Measurements from ENCODE around the gene NSUN2. TPM values are rescaled to one million over a fixed set of nuclear protein-coding genes. Genes with fewer than 3 reads are reported as not detected.
"Not testable (repeated sequence)": the region's sequence is repeated elsewhere in the genome, so short reads cannot be mapped to it uniquely, and the experiment has no call there.

The NSUN2 gene
- total RNA-seq, 1 experiment from 2014 or later = 65.0 TPM

- in situ Hi-C loops (cut with HindIII; ENCODE audit: low sequenced_read_pairs) = no loop called here
- no peak for DNase-seq (ENCODE audit: low spot score)
Observed at GRCh38 chr5:6572825-6573380, 59.9 kb downstream of the NSUN2 start.

- in situ Hi-C loops (cut with HindIII; ENCODE audit: low sequenced_read_pairs) = no loop called here
Observed at GRCh38 chr5:6572086-6572824, 60.6 kb downstream of the NSUN2 start.

DNA sequence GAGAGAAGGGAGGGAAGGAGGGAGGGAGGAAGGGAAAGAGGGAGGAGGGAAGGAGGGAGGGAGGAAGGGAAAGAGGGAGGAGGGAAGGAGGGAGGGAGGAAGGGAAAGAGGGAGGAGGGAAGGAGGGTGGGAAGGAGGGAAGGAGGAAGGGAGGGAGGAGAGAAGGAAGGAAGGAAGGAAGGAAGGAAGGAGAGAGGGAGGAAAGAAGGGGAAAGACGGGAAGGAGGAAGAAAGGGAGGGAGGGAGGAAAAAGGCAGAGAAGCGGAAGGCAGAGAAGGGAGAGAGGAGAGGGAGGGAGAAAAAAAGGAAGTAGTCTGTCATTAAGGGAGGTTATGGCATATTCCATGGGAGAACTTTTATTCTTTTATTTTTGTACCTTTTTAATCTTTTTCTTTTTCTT is 61.2 kb downstream of the NSUN2 start:
- DNase-seq (ENCODE audit: low spot score); in situ Hi-C loops (cut with HindIII; ENCODE audit: low sequenced_read_pairs): not testable (repeated sequence)

More at GRCh38 chr5:6572086-6572824, 60.6 kb downstream of the NSUN2 start:
- no peak for DNase-seq (ENCODE audit: low spot score)

GRCh38 chr5:6570530-6570929 is 62.3 kb downstream of the NSUN2 start:
- in situ Hi-C loops (cut with HindIII; ENCODE audit: low sequenced_read_pairs) = no loop called here
- no peak for DNase-seq (ENCODE audit: low spot score)

- no peak for DNase-seq (ENCODE audit: low spot score)
- in situ Hi-C loops (cut with HindIII; ENCODE audit: low sequenced_read_pairs) = no loop called here
Observed at GRCh38 chr5:6568889-6569288, 64.0 kb downstream of the NSUN2 start.

DNA sequence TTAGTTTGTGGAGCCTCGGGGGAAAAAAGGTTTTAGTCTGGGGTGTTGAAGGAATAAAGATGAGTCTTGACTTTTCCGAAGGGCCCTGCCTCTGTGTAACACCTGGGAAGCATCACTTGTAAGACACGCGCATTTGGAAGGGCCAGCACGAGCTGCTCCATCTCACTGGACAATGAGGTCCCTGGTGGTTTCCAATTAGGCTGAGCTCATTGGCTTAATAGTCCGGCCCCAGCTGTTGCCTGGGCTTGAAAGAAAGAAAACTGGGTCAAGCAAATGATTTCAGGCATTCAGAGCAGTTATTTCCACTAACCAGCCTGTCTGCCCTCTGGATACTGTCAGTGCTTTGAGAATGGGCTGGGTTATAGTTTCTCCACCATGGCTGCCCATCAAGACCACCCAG is 64.5 kb downstream of the NSUN2 start:
- in situ Hi-C loops (cut with HindIII; ENCODE audit: low sequenced_read_pairs) = no loop called here
- no peak for DNase-seq (ENCODE audit: low spot score)

- in situ Hi-C loops (cut with HindIII; ENCODE audit: low sequenced_read_pairs) = no loop called here
- no peak for DNase-seq (ENCODE audit: low spot score)
Observed at GRCh38 chr5:6567835-6568234, 65.0 kb downstream of the NSUN2 start.

- no peak for DNase-seq (ENCODE audit: low spot score)
- in situ Hi-C loops (cut with HindIII; ENCODE audit: low sequenced_read_pairs) = no loop called here
Observed at GRCh38 chr5:6567068-6567467, 65.8 kb downstream of the NSUN2 start.

GRCh38 chr5:6565492-6565891 is 67.4 kb downstream of the NSUN2 start:
- in situ Hi-C loops (cut with HindIII; ENCODE audit: low sequenced_read_pairs) = no loop called here
- DNase-seq (ENCODE audit: low spot score) = no peak

DNA sequence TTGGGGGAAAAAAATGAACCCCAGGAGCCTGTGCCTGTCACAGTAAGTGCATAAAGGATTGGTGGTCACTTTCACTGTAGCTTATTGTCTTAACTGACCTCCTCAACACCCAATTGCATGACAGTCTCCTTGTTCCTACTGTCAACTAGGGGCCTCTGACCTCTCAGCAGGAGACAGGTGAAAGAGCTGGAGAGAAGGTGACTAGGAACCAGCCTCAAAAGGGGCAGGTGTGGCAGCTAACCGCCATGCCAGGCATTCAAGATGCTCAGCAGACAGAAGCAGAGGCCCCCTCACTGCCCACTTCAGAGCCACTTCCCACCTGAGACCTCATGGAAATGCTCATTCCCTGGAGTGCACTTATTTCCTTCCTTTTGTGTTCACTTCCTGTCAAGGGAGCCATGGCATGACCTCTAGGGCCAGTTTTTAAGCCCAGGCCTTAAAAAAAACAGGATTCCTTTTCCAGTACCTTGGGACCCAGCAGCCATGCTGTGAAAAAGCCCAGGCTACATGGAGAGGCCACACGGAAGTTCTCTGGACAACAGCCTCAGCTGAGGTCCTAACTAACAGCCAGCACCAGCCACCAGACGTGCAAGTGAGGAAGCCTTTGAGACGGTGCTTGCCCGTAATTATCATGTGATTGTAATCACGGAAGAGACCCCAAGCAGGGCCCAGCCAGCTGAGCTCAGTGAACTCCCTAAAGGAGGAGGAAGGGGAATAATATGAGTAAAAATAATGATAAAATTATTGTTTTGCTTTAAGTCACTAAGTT is 74.9 kb downstream of the NSUN2 start:
- DNase-seq (ENCODE audit: low spot score) = no peak
- in situ Hi-C loops (cut with HindIII; ENCODE audit: low sequenced_read_pairs) = no loop called here

GRCh38 chr5:6556802-6557102 is 76.1 kb downstream of the NSUN2 start:
- in situ Hi-C loops (cut with HindIII; ENCODE audit: low sequenced_read_pairs) = no loop called here
- no peak for DNase-seq (ENCODE audit: low spot score)

GRCh38 chr5:6556089-6556801 is 76.6 kb downstream of the NSUN2 start:
- in situ Hi-C loops (cut with HindIII; ENCODE audit: low sequenced_read_pairs) = no loop called here
- DNase-seq (ENCODE audit: low spot score) = peak; percentile 77

DNA sequence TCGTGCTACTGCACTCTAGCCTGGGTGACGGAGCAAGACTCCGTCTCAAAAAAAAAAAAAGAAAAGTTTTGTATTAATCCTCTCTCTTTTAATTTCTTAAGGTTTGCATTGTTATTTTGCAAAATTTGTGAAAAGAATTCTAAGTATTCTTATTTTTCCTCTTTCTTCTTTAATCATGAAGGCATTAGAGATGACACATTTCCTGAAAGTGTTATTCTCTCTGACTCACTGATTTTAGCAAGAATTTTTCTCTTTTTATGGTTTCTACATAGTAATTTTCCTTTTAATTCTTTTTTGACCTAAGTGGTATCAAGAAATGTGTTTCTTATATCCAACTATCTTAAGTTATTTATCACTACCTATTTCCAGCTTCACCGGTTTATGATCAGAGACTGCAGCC is 78.0 kb downstream of the NSUN2 start:
- no peak for DNase-seq (ENCODE audit: low spot score)
- in situ Hi-C loops (cut with HindIII; ENCODE audit: low sequenced_read_pairs) = no loop called here

DNA sequence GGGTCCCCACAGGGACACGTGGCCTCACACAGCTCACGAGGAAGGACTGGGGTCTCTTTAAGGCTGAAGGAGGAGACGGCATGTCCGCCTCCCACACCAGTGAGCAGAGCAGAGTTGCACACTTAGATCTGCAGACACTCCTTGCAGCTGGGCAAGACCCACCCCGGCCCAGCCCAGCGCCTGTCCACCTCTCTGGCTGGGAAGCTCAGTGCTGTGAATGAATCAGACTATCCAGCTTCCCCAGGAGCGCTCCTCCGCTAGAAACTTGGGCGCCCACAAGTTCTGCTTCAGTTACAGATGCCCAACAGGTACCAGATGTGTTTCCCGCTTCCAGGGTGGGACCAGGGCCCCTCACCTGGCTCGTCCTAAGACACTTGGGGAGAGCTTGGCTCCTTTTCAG is 78.9 kb downstream of the NSUN2 start:
- in situ Hi-C loops (cut with HindIII; ENCODE audit: low sequenced_read_pairs) = no loop called here

GRCh38 chr5:6552612-6553011 is 80.2 kb downstream of the NSUN2 start:
- in situ Hi-C loops (cut with HindIII; ENCODE audit: low sequenced_read_pairs) = no loop called here
- no peak for DNase-seq (ENCODE audit: low spot score)

More for the DNA sequence above, 78.9 kb downstream of the NSUN2 start:
- no peak for DNase-seq (ENCODE audit: low spot score)

DNA sequence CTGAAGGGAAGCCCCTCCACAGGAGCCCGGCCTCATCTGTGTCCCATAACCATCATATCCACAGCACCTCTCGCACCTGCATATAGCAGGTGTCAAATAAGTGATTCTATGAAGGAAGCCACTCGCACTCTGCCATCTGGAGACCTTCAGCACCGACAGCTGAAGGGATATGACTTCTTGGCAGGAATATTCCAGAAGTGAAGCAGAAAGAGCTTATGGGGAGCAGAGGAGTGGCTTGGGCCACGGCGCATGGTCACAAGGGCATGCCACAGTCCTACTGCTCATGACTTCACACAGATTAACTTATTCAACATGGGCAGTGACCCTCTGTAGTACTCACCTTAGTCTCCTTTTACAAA is 80.9 kb downstream of the NSUN2 start:
- in situ Hi-C loops (cut with HindIII; ENCODE audit: low sequenced_read_pairs) = no loop called here
- DNase-seq (ENCODE audit: low spot score) = no peak

DNA sequence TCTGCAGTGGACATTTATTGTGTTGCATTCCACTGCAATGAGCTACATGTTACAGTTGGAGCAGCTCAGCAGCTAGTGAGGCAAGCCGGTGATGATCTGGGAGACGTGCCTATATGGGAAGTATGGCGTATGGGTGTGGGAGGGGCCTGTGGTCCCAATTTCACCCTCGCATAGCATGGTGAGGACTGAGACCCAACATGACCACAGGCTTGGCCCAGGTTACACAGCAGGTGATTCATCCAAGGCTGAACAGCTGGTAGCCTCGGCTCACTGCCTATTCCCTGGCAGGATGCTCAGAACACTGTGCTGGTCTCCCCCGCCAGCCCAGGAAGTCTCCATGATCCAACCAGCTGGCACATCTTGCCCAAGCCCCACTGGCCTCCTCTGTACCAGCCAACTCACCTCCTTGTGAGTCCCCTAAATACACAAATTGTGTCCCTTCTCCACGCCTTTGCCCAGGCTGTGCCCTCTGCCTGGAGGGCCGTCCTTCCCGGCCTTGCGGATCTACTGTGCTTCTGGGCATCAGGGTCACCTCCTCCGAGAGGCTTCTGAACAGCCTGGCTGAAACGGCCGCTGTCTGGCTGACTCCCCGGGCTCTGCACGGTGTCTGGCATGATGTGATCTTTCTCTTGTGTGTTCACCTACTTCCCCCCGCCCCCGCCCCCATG is 81.4 kb downstream of the NSUN2 start:
- peak; percentile 50 for DNase-seq (ENCODE audit: low spot score)
- in situ Hi-C loops (cut with HindIII; ENCODE audit: low sequenced_read_pairs) = no loop called here

GRCh38 chr5:6550628-6551027 is 82.2 kb downstream of the NSUN2 start:
- no peak for DNase-seq (ENCODE audit: low spot score)

More at GRCh38 chr5:6550628-6551027, 82.2 kb downstream of the NSUN2 start:
- in situ Hi-C loops (cut with HindIII; ENCODE audit: low sequenced_read_pairs) = no loop called here

Data from G401 (cell line).